Raji (cell line): ENCODE measurements around the gene SASH3.

Experiments
- POLR2A ChIP-seq: IDR thresholded peaks from 2 replicates; pipeline ENCODE4 v1.6.1; 2011; ENCODE audit warnings: low read depth, low read length, control low read depth; ENCODE audit not compliant: insufficient read depth

SASH3 gene

GRCh38 chrX:129750971-129751370 lies 28.8 kb upstream of the SASH3 start:
- no peak for TF ChIP-seq POLR2A

GRCh38 chrX:129754056-129755024 lies 25.4 kb upstream of the SASH3 start:
- no peak for TF ChIP-seq POLR2A

- TF ChIP-seq POLR2A, result no peak
Observed at GRCh38 chrX:129755779-129756650, 23.7 kb upstream of the SASH3 start.

- no peak for TF ChIP-seq POLR2A
Observed at GRCh38 chrX:129759576-129760061, 20.1 kb upstream of the SASH3 start.

GRCh38 chrX:129760155-129760554 lies 19.6 kb upstream of the SASH3 start:
- TF ChIP-seq POLR2A, result no peak

GRCh38 chrX:129760981-129761380 lies 18.8 kb upstream of the SASH3 start:
- no peak for TF ChIP-seq POLR2A

GRCh38 chrX:129761596-129761995 lies 18.2 kb upstream of the SASH3 start:
- no peak for TF ChIP-seq POLR2A

GRCh38 chrX:129762448-129762847 lies 17.3 kb upstream of the SASH3 start:
- no peak for TF ChIP-seq POLR2A

GRCh38 chrX:129763666-129764065 lies 16.1 kb upstream of the SASH3 start:
- TF ChIP-seq POLR2A, result no peak

GRCh38 chrX:129768186-129768585 lies 11.6 kb upstream of the SASH3 start:
- TF ChIP-seq POLR2A, result no peak

GRCh38 chrX:129768586-129769466 lies 10.9 kb upstream of the SASH3 start:
- peak; percentile 5; the same call in 1 of the 2 replicates for TF ChIP-seq POLR2A

GRCh38 chrX:129769467-129770154 lies 10.1 kb upstream of the SASH3 start:
- TF ChIP-seq POLR2A, result no peak; the same call in 1 of the 2 replicates

- TF ChIP-seq POLR2A, result no peak
Observed at GRCh38 chrX:129771266-129771995, 8.3 kb upstream of the SASH3 start.
